GM12874 (cell line): ENCODE results near the gene USP17L17.
"Not testable (repeated sequence)": the region's sequence is repeated elsewhere in the genome, so short reads cannot be mapped to it uniquely, and the experiment has no call there.

Experiments
- TF ChIP-seq, protein P1 (sequence below): IDR thresholded peaks from 2 replicates; pipeline ENCODE4 v1.5.1; 2011; ENCODE audit warnings: low read depth, mild to moderate bottlenecking, control low read depth, low read length, moderate library complexity; ENCODE audit not compliant: insufficient read depth

Gene USP17L17, protein sequence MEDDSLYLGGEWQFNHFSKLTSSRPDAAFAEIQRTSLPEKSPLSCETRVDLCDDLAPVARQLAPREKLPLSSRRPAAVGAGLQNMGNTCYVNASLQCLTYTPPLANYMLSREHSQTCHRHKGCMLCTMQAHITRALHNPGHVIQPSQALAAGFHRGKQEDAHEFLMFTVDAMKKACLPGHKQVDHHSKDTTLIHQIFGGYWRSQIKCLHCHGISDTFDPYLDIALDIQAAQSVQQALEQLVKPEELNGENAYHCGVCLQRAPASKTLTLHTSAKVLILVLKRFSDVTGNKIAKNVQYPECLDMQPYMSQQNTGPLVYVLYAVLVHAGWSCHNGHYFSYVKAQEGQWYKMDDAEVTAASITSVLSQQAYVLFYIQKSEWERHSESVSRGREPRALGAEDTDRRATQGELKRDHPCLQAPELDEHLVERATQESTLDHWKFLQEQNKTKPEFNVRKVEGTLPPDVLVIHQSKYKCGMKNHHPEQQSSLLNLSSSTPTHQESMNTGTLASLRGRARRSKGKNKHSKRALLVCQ

DNA sequence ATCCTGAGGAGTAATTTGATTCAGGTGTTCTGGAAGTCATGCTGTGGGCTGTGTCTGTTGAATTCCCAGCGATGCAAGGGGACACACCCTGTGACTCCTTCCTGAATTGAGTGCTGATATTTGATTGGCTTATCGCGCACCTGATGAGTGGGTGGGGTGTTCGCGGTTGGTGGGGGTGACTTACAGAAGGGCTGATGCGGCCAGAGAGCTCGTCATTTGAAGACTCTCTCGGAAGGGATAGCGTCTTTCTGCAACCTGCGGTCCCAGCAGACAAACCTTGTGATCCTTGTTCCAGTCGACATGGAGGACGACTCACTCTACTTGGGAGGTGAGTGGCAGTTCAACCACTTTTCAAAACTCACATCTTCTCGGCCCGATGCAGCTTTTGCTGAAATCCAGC, at the start of gene USP17L17:
Gene USP17L17, plus strand, starts transcription at position 301 of the 400 bp plus-strand sequence. Its CDS starts 0 bp downstream, at position 301.
- TF ChIP-seq, protein P1, sequence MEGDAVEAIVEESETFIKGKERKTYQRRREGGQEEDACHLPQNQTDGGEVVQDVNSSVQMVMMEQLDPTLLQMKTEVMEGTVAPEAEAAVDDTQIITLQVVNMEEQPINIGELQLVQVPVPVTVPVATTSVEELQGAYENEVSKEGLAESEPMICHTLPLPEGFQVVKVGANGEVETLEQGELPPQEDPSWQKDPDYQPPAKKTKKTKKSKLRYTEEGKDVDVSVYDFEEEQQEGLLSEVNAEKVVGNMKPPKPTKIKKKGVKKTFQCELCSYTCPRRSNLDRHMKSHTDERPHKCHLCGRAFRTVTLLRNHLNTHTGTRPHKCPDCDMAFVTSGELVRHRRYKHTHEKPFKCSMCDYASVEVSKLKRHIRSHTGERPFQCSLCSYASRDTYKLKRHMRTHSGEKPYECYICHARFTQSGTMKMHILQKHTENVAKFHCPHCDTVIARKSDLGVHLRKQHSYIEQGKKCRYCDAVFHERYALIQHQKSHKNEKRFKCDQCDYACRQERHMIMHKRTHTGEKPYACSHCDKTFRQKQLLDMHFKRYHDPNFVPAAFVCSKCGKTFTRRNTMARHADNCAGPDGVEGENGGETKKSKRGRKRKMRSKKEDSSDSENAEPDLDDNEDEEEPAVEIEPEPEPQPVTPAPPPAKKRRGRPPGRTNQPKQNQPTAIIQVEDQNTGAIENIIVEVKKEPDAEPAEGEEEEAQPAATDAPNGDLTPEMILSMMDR, result not testable (repeated sequence)

DNA sequence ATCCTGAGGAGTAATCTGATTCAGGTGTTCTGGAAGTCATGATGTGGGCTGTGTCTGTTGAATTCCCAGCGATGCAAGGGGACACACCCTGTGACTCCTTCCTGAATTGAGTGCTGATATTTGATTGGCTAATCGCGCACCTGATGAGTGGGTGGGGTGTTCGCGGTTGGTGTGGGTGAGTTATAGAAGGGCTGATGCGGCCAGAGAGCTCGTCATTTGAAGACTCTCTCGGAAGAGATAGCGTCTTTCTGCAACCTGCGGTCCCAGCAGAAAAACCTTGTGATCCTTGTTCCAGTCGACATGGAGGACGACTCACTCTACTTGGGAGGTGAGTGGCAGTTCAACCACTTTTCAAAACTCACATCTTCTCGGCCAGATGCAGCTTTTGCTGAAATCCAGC, 33.3 kb upstream of the USP17L17 start, which contains the start of gene USP17L10:
Gene USP17L10, plus strand, starts transcription at position 301 of the 400 bp plus-strand sequence. Its CDS starts 0 bp downstream, at position 301.
- TF ChIP-seq, protein P1, result not testable (repeated sequence)

DNA sequence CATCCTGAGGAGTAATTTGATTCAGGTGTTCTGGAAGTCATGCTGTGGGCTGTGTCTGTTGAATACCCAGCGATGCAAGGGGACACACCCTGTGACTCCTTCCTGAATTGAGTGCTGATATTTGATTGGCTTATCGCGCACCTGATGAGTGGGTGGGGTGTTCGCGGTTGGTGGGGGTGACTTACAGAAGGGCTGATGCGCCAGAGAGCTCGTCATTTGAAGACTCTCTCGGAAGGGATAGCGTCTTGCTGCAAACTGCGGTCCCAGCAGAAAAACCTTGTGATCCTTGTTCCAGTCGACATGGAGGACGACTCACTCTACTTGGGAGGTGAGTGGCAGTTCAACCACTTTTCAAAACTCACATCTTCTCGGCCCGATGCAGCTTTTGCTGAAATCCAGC, 28.6 kb upstream of the USP17L17 start, which contains the start of gene USP17L11:
Gene USP17L11, plus strand, starts transcription at position 301 of the 400 bp plus-strand sequence. Its CDS starts 0 bp downstream, at position 301.
- TF ChIP-seq, protein P1, result not testable (repeated sequence)

DNA sequence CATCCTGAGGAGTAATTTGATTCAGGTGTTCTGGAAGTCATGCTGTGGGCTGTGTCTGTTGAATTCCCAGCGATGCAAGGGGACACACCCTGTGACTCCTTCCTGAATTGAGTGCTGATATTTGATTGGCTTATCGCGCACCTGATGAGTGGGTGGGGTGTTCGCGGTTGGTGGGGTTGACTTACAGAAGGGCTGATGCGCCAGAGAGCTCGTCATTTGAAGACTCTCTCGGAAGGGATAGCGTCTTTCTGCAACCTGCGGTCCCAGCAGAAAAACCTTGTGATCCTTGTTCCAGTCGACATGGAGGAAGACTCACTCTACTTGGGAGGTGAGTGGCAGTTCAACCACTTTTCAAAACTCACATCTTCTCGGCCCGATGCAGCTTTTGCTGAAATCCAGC, 23.8 kb upstream of the USP17L17 start, which contains the start of gene USP17L12:
Gene USP17L12, plus strand, starts transcription at position 301 of the 400 bp plus-strand sequence. Its CDS starts 0 bp downstream, at position 301.
- TF ChIP-seq, protein P1, result not testable (repeated sequence)

DNA sequence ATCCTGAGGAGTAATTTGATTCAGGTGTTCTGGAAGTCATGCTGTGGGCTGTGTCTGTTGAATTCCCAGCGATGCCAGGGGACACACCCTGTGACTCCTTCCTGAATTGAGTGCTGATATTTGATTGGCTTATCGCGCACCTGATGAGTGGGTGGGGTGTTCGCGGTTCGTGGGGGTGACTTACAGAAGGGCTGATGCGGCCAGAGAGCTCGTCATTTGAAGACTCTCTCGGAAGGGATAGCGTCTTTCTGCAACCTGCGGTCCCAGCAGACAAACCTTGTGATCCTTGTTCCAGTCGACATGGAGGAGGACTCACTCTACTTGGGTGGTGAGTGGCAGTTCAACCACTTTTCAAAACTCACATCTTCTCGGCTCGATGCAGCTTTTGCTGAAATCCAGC, 19.1 kb upstream of the USP17L17 start, which contains the start of gene USP17L13:
Gene USP17L13, plus strand, starts transcription at position 301 of the 400 bp plus-strand sequence. Its CDS starts 0 bp downstream, at position 301.
- TF ChIP-seq, protein P1, result not testable (repeated sequence)

DNA sequence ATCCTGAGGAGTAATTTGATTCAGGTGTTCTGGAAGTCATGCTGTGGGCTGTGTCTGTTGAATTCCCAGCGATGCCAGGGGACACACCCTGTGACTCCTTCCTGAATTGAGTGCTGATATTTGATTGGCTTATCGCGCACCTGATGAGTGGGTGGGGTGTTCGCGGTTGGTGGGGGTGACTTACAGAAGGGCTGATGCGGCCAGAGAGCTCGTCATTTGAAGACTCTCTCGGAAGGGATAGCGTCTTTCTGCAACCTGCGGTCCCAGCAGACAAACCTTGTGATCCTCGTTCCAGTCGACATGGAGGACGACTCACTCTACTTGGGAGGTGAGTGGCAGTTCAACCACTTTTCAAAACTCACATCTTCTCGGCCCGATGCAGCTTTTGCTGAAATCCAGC, 9.6 kb upstream of the USP17L17 start, which contains the start of gene USP17L15:
Gene USP17L15, plus strand, starts transcription at position 301 of the 400 bp plus-strand sequence. Its CDS starts 0 bp downstream, at position 301.
- TF ChIP-seq, protein P1, result not testable (repeated sequence)
